Measurements from ENCODE around the gene CLEC7A.

CLEC7A gene

DNA sequence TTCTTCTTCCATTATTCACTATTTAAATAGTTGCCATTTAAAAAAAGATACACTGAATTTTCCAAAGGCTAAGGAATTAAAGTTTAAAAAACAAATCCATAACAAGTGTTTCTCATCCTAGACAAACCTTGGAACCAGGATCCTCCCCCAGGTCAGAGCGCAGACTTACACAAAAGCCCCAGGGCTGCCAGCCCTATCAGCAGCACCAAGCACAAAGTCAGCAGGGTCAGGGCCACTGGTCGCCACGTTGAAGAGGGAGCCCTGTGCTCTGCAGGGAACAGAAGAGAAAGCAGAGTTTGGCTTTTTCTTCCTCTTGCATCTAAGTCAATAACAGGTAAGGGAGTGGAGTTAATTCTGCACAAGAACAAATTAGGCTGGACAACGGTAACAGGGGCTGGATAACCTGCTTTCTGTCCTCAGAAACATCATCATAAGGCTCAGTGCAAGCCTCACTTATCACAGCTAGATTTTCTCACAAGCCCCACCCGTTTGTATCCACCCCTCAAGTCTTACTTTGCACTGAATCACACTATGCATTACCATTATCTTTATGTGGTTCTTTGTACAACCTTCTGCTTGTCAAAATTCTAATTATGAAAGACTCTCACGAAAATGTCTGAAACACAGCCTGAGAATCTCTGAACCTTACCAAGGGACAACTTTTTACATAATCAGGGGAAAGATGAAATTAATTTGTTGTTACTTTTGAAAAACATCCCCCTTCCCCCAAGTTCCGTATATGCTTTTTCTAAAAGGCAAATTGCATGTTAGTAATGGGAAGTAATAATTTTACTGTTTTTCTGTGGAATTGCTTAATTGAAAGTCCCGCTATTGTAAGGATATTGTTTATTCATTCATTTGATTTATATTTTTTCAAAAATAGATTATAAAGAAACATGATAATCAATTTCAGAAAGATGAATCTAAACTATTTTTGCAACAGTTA, 40.8 kb downstream of the CLEC7A start:
- Mint-ChIP-seq H3K27me3 (peaks cover 4% of the 10 kb centered on the region), H3K27ac (no peak overlapping the region), H3K36me3 (ENCODE audit: low read depth) (no peaks in the 10 kb centered on the region), H3K4me3 (no peak overlapping the region), H3K9me3 (peaks cover 6% of the 10 kb centered on the region), H3K4me1 (ENCODE audit: low read depth) (peaks cover 3% of the 10 kb centered on the region)

DNA sequence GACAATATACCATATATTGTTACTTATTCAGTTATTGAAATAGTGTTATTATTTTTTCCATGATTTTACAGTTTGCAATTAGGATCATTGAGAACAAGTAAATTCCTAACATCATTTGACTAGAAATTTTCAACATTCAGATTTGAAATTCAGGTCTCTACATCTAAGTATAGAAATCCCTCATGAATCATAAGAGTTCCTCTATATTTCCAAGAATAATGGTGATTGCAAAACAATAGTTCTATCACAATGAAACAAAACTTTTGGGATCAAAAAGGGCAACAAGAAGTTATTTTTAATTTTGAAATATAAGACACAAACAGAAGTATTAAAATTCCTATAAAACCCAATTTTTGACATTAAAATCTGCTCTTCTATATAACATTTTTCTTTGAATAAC, 42.0 kb downstream of the CLEC7A start:
- peaks cover 3% of the 10 kb centered on the region for H3K4me1 Mint-ChIP-seq (ENCODE audit: low read depth)
- H3K36me3 Mint-ChIP-seq (ENCODE audit: low read depth) = no peaks in the 10 kb centered on the region
- peaks cover 6% of the 10 kb centered on the region for H3K27me3 Mint-ChIP-seq
- H3K27ac Mint-ChIP-seq = no peak overlapping the region
- no peak overlapping the region for H3K4me3 Mint-ChIP-seq
- peaks cover 8% of the 10 kb centered on the region for H3K9me3 Mint-ChIP-seq

DNA sequence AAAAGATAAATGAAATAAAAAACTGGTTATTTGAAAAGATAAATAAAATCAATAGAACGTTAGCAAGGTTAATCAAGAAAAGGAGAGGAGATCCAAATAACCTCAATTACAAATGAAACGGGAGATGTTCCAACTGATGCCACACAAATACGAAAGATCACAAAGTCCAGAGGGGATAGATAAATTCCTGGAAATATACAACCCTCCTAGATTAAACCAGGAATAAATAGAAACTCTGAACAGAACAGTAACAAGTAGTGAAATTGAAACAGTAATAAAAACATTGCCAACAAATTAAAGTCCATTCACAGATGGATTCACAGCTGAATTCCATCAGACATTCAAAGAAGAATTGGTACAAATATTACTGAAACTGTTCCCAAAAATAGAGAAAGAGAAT, 43.6 kb downstream of the CLEC7A start:
- H3K9me3 Mint-ChIP-seq = peaks cover 8% of the 10 kb centered on the region
- peaks cover 12% of the 10 kb centered on the region for H3K27me3 Mint-ChIP-seq
- peaks cover 3% of the 10 kb centered on the region for H3K4me1 Mint-ChIP-seq (ENCODE audit: low read depth)
- no peak overlapping the region for H3K27ac Mint-ChIP-seq
- no peaks in the 10 kb centered on the region for H3K36me3 Mint-ChIP-seq (ENCODE audit: low read depth)
- no peak overlapping the region for H3K4me3 Mint-ChIP-seq

DNA sequence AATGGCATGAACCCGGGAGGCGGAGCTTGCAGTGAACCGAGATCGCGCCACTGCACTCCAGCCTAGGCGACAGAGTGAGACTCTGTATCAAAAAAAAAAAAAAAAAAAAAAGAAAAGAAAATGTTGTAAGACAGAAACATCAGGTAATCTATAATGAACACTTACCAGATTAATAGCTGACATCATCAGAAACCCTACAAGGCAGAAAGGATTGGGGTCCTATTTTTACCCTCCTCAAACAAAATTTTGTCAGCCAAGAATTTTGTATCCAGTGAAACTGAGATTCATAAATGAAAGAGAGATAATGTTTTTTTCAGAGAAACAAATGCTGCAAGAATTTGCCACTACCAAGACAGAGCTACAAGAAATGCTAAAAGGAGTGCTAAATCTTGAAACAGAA, 45.3 kb downstream of the CLEC7A start:
- H3K27me3 Mint-ChIP-seq = peaks cover 8% of the 10 kb centered on the region
- H3K4me3 Mint-ChIP-seq = no peak overlapping the region
- no peaks in the 10 kb centered on the region for H3K36me3 Mint-ChIP-seq (ENCODE audit: low read depth)
- no peaks in the 10 kb centered on the region for H3K4me1 Mint-ChIP-seq (ENCODE audit: low read depth)
- no peak overlapping the region for H3K27ac Mint-ChIP-seq
- H3K9me3 Mint-ChIP-seq = peaks cover 8% of the 10 kb centered on the region

DNA sequence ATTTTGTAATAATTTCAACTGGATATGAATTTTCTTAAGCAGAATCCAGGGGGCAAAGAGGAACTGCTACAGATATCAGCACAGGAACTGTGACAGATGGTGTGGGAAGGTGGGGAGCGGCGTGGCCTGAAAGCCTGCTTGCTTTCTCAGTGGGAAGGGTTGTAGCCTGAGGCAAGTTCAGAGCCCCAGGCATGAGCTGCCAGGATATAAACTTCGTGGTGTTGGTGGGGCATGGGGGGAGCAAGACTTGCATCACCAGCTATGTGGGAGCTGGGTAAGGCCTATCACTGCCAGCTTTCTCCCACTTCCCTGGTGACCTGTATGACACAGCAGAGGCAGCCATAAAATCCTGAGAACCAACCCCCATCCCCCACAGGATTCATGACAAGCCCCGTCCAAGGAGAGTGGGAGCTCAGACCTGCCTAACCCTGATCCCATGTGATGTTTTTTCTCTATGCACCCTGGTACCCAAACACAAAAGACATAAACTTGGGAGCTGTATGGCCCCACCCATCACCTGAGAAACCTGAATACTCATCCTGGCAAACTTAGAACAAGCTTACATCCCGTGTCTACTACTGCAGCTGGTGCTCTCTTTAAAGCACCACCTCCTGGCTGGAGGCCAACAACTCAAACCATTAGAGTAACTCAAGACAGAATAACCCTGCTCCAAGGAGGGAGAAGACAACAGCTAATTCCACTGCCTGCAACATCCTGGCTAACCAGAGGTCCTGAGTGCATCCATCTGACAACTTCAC, 47.7 kb downstream of the CLEC7A start:
- H3K36me3 Mint-ChIP-seq (ENCODE audit: low read depth) = no peaks in the 10 kb centered on the region
- H3K9me3 Mint-ChIP-seq = peaks cover 8% of the 10 kb centered on the region
- H3K27me3 Mint-ChIP-seq = peaks cover 16% of the 10 kb centered on the region
- no peaks in the 10 kb centered on the region for H3K4me1 Mint-ChIP-seq (ENCODE audit: low read depth)
- H3K4me3 Mint-ChIP-seq = no peak overlapping the region
- no peak overlapping the region for H3K27ac Mint-ChIP-seq

DNA sequence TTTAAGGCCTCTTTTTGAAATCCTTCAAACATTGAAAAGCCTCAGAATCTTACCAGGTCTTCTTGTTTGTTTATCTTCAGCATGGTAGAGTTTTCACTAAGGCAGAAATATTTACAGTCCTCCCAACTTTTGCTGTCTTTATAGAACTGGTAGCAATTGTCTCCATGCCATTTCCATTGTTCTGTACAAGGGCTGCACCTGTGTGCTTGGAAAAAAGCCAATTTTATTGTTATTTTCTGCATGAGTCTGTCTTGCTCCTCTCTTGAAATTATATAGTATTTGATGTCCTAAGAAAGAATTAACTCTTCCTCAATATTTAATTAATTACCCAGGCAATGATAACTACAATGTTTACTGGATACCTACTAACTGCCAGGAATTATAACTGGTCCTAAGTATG, 54.5 kb downstream of the CLEC7A start:
- Mint-ChIP-seq H3K36me3 (ENCODE audit: low read depth) (no peaks in the 10 kb centered on the region), H3K4me1 (ENCODE audit: low read depth) (no peaks in the 10 kb centered on the region), H3K4me3 (no peak overlapping the region), H3K27me3 (peaks cover 12% of the 10 kb centered on the region), H3K9me3 (no peaks in the 10 kb centered on the region), H3K27ac (no peak overlapping the region)

DNA sequence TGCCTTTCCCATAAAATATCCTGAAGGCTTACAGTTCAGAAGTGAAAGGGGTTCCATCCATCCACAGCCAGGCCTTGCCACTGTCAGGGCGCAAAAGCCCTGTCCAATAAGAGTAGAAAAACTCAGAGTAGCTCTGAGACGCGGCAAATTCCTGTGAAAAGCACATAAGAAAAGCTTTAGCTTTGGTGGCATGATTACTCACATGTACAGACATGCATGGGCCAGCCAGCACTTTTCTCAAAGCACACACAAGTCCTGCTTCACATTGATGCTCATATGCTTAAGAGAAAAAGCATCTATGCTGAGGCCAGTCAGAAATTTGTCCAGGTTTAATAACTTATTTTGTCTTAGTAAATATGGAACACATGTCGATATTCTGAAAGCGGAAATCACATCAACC, 56.7 kb downstream of the CLEC7A start:
- Mint-ChIP-seq H3K4me1 (ENCODE audit: low read depth) (peaks cover 5% of the 10 kb centered on the region), H3K4me3 (no peak overlapping the region), H3K27me3 (peaks cover 28% of the 10 kb centered on the region), H3K27ac (no peak overlapping the region), H3K36me3 (ENCODE audit: low read depth) (no peaks in the 10 kb centered on the region), H3K9me3 (no peaks in the 10 kb centered on the region)

DNA sequence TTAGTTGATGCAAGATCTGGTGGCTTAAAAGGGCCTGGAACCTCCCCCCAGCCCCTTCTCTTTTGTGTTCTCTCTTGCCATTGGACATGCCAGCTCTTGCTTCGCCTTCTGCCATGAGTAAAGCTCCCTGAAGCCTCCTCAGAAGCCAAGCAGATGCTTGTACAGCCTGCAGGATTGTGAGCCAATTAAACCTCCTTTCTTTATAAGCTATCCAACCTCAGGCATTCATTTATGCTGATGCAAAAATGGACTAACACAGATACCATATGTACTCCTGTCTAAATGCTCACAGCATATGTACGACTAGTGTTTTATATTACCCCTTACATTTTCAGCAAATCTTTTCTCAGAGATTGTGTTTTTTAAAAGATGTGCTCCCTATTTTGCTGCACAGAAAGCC, 57.9 kb downstream of the CLEC7A start:
- H3K36me3 Mint-ChIP-seq (ENCODE audit: low read depth) = no peaks in the 10 kb centered on the region
- no peak overlapping the region for H3K27ac Mint-ChIP-seq
- peaks cover 29% of the 10 kb centered on the region for H3K27me3 Mint-ChIP-seq
- peaks cover 5% of the 10 kb centered on the region for H3K4me1 Mint-ChIP-seq (ENCODE audit: low read depth)
- no peaks in the 10 kb centered on the region for H3K9me3 Mint-ChIP-seq
- no peak overlapping the region for H3K4me3 Mint-ChIP-seq

DNA sequence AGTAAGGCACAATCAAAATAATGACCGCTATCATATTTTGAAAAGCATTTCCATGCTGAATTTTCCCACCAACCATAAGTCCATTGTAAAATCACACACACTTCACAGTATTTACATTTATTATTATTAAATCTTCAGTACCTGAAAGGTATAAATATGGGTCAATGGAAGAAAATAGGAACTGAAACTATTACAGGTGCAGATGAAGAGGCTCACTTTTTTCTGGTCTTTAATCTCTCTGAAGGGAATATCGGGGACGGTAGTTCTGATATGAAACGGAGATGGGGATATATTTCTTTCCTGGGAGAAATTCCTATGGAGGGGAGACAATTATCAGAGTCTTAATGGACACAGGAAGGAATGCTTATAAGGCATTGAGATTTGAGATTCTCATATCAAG, 59.6 kb downstream of the CLEC7A start:
- Mint-ChIP-seq H3K27ac (no peak overlapping the region), H3K4me3 (no peak overlapping the region), H3K27me3 (peaks cover 33% of the 10 kb centered on the region), H3K36me3 (ENCODE audit: low read depth) (no peaks in the 10 kb centered on the region), H3K9me3 (no peaks in the 10 kb centered on the region), H3K4me1 (ENCODE audit: low read depth) (peaks cover 5% of the 10 kb centered on the region)

DNA sequence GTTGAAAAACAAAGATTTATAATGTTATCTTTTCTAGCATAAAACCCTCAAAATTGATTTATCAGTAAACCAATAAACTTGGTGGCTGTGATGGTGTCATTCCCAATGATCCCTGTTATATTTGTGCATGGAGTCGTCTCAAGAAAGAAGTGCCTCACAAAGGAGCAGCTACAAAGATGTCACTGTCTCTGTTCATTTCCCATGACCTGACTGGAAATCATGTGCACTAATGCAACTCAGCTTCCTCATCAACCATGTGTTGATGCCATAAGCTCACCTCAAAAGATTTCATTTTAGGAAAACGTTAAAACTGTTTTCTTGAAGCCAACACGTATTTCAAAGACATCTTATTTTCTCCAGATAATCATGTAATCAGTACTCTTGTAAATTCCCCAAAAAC, 60.0 kb downstream of the CLEC7A start:
- H3K4me3 Mint-ChIP-seq = no peak overlapping the region
- peaks cover 5% of the 10 kb centered on the region for H3K4me1 Mint-ChIP-seq (ENCODE audit: low read depth)
- H3K27me3 Mint-ChIP-seq = peaks cover 33% of the 10 kb centered on the region
- no peaks in the 10 kb centered on the region for H3K9me3 Mint-ChIP-seq
- no peaks in the 10 kb centered on the region for H3K36me3 Mint-ChIP-seq (ENCODE audit: low read depth)
- no peak overlapping the region for H3K27ac Mint-ChIP-seq

DNA sequence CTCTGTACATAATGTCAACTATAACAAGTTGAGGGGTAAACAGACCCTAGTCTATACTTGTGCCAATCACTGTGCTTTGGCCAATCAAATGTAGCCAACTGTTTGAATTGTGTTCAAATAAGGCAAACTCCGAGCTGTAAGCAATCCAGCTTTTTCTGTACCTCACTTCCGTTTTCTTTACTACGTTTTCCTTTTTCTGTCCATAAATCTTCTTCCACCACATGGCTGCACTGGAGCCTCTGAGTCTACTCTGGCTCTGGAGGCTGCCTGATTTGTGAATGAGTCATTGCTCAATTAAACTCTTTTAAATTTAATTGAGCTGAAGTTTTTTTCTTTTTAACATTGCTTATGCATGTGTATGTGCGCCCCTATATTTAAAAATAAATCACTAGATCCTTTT, 60.9 kb downstream of the CLEC7A start:
- H3K4me1 Mint-ChIP-seq (ENCODE audit: low read depth) = peaks cover 5% of the 10 kb centered on the region
- no peaks in the 10 kb centered on the region for H3K9me3 Mint-ChIP-seq

DNA sequence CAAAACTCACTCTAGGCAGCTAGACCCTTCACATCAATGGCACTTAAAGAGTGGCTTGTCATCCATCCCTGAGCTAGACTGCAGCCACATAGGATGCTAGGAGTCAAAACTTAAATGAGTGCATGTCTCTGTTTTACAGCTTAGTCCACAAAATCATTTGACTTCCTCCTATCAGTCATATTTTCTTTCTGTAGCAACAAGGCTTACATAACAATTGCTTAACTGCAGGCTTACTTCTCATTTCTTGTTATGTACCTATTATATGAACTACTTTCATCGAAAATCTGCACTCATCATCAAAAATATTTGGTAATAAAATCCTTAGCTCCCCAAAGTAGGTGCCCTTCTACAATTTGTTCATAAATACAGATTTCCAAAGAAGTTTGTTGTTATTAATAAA, 61.4 kb downstream of the CLEC7A start:
- Mint-ChIP-seq H3K9me3 (no peaks in the 10 kb centered on the region), H3K4me1 (ENCODE audit: low read depth) (peaks cover 5% of the 10 kb centered on the region), H3K27me3 (peaks cover 33% of the 10 kb centered on the region), H3K4me3 (no peak overlapping the region), H3K27ac (no peak overlapping the region), H3K36me3 (ENCODE audit: low read depth) (no peaks in the 10 kb centered on the region)

More for the DNA sequence above, 60.9 kb downstream of the CLEC7A start:
- no peak overlapping the region for H3K4me3 Mint-ChIP-seq
- no peaks in the 10 kb centered on the region for H3K36me3 Mint-ChIP-seq (ENCODE audit: low read depth)
- H3K27ac Mint-ChIP-seq = no peak overlapping the region
- H3K27me3 Mint-ChIP-seq = peaks cover 33% of the 10 kb centered on the region

DNA sequence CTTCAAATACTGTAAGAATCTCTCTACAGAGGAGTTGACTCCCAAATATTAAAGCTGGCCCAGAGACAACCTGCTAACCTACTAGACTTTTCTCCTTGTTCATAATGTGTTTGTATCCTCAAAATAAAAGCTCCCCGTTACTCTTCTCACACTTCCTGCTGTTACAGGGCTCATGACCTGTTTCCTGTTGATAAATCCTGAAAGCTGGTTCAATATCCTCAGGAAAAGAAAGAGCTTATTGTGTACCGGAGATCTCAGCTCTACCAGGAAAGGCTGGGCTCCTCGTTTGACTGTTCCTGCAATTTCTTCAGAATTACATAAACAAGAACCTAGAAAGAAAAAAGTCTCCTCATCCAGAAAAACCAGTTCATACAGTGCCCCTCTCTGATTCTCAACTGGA, 62.1 kb downstream of the CLEC7A start:
- Mint-ChIP-seq H3K4me3 (no peak overlapping the region), H3K27me3 (peaks cover 33% of the 10 kb centered on the region), H3K4me1 (ENCODE audit: low read depth) (peaks cover 5% of the 10 kb centered on the region), H3K36me3 (ENCODE audit: low read depth) (no peaks in the 10 kb centered on the region), H3K9me3 (no peaks in the 10 kb centered on the region), H3K27ac (no peak overlapping the region)

DNA sequence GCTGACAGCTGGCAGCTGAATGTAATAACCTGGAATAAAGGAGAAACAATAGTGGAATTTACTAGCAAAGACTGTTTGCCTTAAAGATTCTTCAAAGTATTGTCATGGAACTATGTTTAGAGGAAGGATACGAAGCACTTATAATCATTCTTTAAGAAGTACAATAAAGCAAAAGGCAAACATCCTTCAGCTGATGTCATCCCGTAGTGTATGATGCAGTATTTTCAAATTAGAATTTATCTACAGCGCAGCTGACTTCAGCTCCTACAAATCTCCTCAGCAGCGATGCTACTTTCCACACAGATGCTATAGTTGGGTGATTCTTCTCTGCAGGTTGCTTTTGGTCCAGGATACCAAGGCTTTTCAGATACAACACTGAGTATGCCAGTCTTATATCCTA, 62.7 kb downstream of the CLEC7A start:
- Mint-ChIP-seq H3K4me3 (no peak overlapping the region), H3K27me3 (peaks cover 33% of the 10 kb centered on the region), H3K9me3 (no peaks in the 10 kb centered on the region), H3K4me1 (ENCODE audit: low read depth) (peaks cover 5% of the 10 kb centered on the region), H3K27ac (no peak overlapping the region), H3K36me3 (ENCODE audit: low read depth) (no peaks in the 10 kb centered on the region)
